ENCODE results near the gene POU2F1.
"Not testable (repeated sequence)": the region's sequence is repeated elsewhere in the genome, so short reads cannot be mapped to it uniquely, and the experiment has no call there.

Gene POU2F1

GRCh38 chr1:167244244-167244643, 23.6 kb downstream of the POU2F1 start:
- TF ChIP-seq CTCF (IDR thresholded peaks at IDR 0.05; ENCODE audit: control insufficient read depth, extremely low read depth, insufficient read depth) = no peak
- H3K4me3 ChIP-seq (ENCODE audit: low read depth, low read length) = no peak overlapping the region
- no peak for DNase-seq (ENCODE audit: low read depth)

GRCh38 chr1:167245168-167245567, 24.5 kb downstream of the POU2F1 start:
- DNase-seq (ENCODE audit: low read depth); H3K4me3 ChIP-seq (ENCODE audit: low read depth, low read length): not testable (repeated sequence)

GRCh38 chr1:167246971-167247370, 26.3 kb downstream of the POU2F1 start:
- DNase-seq (ENCODE audit: low read depth) = no peak
- H3K4me3 ChIP-seq (ENCODE audit: low read depth, low read length) = no peak overlapping the region
- no peak for TF ChIP-seq CTCF (IDR thresholded peaks at IDR 0.05; ENCODE audit: control insufficient read depth, extremely low read depth, insufficient read depth)

DNA sequence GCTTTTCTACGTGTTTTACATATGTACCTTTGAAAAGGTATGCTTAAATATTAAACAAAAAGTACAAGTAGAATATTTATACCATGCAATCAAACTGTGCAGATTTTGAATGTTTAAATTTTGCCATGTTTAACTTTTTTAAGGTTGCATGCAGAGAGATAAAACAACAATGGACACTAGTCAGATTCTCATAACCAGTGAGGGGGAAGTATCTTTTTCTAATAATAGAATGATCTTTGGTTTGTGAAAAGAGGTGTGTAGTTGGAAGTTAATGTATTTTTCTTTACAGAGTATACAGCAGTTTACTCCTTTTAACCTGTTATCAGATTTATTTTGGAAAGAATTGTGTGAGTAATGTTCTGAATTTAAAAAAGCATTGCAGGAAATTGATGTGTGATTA, 27.1 kb downstream of the POU2F1 start:
- no peak for DNase-seq (ENCODE audit: low read depth)
- TF ChIP-seq CTCF (IDR thresholded peaks at IDR 0.05; ENCODE audit: control insufficient read depth, extremely low read depth, insufficient read depth) = no peak
- H3K4me3 ChIP-seq (ENCODE audit: low read depth, low read length) = no peak overlapping the region

DNA sequence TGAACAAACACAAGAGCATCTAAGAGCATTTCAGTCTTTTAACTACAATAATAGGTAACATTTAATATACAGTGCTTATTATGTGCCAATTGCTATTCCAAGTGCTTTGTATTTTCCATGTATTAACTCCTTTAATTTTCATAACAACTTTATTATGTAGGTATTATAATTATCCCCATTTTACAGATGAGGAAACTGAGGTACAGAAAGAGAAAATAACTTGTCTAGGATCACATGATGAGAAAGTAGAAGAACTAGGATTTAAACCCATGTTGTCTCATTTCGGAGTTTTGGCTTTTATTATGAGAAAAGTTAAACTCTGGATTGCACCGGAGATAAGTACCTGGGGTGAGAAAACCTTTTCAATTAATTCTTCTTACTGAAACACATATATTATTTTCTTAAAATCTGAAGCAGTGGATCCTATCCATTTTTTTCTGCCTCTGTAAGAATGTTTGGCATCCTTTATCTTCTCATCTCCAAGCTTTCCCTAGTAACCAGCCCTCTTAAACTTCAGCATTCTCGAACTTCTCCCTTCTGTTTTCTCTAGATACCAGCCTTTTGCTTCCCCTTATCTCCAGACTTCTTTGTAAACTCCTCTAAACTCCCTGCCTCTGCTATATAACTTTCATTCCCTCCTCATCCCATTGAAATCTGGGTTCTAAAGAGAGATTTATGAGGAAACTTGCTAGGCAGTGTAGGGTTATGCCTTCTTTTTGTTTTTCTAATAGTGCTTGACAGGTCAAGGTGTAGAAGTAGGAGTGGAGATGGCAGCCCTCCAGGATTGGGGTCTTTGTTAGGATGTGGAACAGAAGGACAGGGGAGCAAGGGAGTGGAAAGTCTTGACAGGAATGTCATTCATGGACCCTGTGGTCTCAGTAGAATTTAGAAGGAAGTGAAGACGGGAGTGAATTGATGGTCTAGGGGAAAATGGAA, 28.3 kb downstream of the POU2F1 start:
- DNase-seq (ENCODE audit: low read depth) = no peak
- TF ChIP-seq CTCF (IDR thresholded peaks at IDR 0.05; ENCODE audit: control insufficient read depth, extremely low read depth, insufficient read depth) = no peak

GRCh38 chr1:167249702-167250101, 29.0 kb downstream of the POU2F1 start:
- DNase-seq (ENCODE audit: low read depth) = no peak
- TF ChIP-seq CTCF (IDR thresholded peaks at IDR 0.05; ENCODE audit: control insufficient read depth, extremely low read depth, insufficient read depth) = no peak
- H3K4me3 ChIP-seq (ENCODE audit: low read depth, low read length) = no peak overlapping the region

More for the DNA sequence above, 28.3 kb downstream of the POU2F1 start:
- H3K4me3 ChIP-seq (ENCODE audit: low read depth, low read length) = no peak overlapping the region

DNA sequence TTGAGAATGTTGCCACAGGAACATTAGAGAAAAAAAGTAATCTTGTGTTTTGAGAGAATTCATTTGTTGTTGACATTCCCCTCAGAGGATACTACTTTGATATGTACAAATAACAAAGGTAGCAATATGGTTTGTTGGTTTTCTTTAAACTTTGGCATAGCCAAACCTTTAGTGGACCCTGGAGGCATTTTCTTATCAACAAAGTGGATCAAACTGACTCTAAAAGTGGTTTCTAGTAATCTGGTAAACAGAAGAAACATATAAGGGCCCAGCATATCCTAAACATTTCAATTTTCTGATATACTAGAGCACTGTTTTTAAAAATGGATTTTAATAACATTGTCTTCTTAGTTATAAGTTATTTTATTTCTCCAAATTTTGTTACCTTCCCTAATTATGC, 29.8 kb downstream of the POU2F1 start:
- DNase-seq (ENCODE audit: low read depth) = no peak
- TF ChIP-seq CTCF (IDR thresholded peaks at IDR 0.05; ENCODE audit: control insufficient read depth, extremely low read depth, insufficient read depth) = no peak

More for the DNA sequence above, 29.8 kb downstream of the POU2F1 start:
- no peak overlapping the region for H3K4me3 ChIP-seq (ENCODE audit: low read depth, low read length)
